ENCODE results near the gene SSX2B.
"Not testable (repeated sequence)": the region's sequence is repeated elsewhere in the genome, so short reads cannot be mapped to it uniquely, and the experiment has no call there.

SSX2B gene, protein sequence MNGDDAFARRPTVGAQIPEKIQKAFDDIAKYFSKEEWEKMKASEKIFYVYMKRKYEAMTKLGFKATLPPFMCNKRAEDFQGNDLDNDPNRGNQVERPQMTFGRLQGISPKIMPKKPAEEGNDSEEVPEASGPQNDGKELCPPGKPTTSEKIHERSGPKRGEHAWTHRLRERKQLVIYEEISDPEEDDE

GRCh38 chrX:52750952-52751351 is at the start of gene SSX2B:
Gene SSX2B (plus strand): TSS chrX:52751252. CDS start chrX:52752681, 1,429 bp downstream.
- DNase-seq, result not testable (repeated sequence)

DNA sequence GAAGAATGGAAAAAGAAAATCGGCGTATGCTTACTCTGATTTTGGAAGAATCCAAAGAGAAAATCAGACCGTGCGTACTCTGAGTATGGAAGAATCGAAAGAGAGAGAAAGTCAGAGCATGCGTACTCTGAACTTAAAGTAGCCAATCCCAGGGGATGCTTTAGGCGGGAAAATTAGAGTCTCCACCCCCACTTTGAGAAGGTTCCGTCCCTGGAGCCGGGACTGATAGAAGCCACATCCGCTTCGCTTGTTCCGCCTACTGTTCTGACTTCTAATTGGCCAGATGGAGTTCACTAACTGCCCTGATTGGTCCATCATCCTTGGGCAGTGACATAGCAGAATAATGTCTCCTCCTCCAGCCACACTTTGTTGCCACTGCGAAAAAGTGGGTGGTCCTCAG is 44.0 kb upstream of the SSX2B start, which contains the start of gene SSX2:
SSX2 (minus strand) TSS at position 101 of the 400 bp plus-strand sequence. CDS start 1,429 bp downstream, outside the sequence.
- not testable (repeated sequence) for DNase-seq

DNA sequence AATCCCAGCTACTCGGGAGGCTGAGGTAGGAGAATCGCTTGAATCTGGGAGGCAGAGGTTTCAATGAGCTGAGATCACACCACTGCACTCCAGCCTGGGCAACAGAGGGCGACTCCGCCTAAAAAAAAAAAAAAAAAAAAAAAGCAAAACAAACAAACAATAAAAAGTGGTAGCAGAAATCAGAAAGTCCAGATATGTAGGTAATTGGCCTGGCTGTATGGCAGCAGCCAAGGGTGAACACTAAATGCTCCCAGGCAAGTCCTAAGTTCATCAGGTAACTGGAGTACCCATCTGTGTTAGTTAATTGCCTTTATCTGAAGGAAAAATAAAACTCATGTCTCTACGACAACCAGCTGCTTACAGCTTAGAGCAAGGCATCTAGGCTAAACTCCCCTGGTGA is 14.9 kb downstream of the SSX2B start:
- not testable (repeated sequence) for DNase-seq

- DNase-seq, result not testable (repeated sequence)
These were observed 22.5 kb downstream of the SSX2B start for GRCh38 chrX:52773504-52773903.

DNA sequence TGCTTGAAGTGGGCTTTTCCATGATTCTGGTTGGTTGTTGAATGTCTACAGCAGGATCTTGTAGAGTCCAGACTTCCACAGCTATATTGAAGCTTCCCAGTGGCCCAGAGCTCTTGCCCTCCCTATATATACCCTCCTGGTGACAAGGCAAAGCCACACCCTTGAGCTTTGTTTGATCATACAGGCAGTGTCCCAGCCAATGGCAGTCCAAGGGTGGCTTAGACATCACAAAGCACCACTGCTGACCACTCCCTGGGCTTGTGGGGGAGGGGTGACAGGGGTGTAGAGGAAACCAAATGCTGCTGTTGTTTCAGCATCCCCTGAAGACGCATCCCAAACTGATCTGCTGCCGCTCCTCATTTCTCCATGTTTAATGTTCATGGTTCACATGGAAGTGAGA is 46.3 kb downstream of the SSX2B start, which contains the start of gene SPANXN5:
SPANXN5 (minus strand) TSS at position 101 of the 400 bp plus-strand sequence; CDS start at position 22, 79 bp downstream.
- DNase-seq, result not testable (repeated sequence)

GRCh38 chrX:52804876-52805275 is 53.8 kb downstream of the SSX2B start:
- not testable (repeated sequence) for DNase-seq
